Fibroblast of skin of left quadriceps (primary cell): Measurements from ENCODE around the gene CCDC85C.

Experiments used
- DNase-seq, 2 experiments: peaks; one replicate each; pipeline ENCODE4 v3.0.0-alpha.2; 2013; ENCODE audit warnings: low read depth in 2 of 2

The CCDC85C gene

DNA sequence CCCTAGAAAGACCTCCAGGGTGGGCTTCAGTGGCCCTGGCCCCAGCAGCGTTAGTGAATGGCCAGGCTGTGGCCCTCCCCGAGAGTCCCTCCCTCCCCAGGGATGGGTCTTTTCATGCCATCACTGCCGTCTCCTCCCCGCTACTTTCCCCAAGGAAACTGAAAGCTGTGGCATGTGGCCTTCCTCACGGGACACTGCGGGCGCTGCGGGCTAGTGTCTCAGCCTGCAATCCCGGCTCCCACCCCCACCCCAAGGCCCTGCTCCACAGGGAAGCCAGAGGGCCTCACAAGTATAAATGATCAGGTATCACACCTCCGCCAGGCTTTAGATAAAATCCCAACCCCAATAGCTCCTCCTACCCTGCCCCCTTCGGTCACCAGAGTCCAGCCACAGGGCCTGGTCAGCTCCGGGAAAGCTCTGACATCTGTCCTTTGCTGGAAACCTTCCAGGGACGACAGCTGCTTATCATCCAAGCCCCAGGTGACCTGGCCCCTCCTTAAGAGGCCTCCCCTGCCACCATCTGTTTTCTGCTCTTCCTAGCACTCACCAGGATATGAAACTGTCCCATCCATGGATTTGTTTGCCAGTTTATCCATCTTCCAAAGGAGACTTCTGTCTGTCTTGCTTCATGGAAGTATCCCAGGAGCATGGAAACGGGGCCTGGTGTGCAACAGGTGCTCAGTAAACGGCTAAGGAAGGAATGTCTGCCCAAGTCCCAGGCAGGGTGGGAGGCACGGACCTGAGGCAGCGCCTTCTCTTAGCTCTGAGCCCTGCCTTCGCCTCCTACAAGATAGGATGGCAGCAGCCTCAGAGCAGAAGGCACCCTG, 31.6 kb downstream of the CCDC85C start:
- DNase-seq = no peak

DNA sequence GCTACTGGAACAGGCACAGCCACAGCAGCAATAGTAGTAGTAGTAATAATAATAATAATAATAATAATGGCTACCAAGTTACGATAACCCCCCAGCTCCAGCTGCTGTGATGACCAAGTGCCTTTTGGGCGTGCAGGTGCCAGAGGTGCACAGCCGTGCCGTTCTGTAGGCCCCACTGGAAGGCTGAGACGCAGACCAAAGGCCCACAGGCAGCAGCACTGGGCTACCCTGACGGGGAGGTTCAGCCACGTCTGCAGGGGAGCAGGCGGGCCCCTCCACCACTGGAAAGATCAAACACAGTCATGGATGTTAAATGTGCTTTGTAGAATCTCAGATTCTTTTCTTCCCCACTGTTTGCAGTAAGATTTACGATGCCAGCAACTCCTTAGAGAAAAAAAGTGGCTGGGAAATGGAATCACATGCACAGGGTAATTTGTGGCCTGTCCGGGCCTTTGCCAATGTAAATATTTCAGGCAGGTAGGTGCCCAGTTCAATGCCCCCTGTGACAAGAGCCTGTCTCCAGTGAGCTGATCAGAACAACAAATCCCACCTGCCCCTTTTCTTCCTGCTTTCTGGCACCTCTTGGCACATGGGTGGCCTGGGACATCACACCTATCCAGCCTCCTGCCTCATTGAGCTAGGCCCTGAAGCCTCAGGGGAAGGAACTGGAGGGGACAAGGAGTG, 32.6 kb downstream of the CCDC85C start:
- no peak for DNase-seq

DNA sequence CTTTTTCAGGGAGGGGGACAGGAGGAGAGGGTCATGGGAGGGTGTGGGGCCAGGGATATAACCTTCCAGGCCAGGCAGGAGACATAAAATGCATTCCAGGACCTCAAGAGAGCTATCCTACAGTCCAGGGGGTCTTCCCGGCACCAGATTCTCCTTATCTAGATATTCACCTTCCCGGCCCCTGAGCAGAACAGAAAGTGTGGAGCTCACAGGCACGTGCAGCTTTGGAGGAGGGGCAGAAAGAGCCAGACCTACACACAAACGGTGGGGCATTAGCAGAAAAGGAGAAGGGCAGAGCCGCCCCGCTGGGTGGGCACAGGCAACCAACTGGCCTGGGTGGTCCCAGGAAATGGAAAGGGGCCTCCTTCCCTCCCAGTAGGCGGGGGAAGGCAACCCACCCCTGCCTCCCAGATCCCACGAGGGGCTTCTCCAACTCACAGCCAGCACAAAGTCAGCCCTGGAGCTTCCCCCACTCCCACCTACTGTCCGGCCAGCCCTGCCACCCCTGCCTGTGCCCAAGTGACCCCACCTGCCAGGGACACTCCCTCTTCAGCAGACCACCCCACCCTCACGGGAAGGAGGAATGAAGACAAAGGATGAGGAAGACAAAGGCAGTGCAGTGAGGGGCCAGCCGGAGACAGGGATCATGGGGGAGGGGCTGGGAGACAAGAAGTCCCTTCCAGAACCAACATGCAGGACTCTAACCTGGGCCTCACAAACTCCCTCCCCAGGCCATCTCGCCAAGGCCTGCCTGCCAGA, 33.3 kb downstream of the CCDC85C start:
- DNase-seq = no peak

DNA sequence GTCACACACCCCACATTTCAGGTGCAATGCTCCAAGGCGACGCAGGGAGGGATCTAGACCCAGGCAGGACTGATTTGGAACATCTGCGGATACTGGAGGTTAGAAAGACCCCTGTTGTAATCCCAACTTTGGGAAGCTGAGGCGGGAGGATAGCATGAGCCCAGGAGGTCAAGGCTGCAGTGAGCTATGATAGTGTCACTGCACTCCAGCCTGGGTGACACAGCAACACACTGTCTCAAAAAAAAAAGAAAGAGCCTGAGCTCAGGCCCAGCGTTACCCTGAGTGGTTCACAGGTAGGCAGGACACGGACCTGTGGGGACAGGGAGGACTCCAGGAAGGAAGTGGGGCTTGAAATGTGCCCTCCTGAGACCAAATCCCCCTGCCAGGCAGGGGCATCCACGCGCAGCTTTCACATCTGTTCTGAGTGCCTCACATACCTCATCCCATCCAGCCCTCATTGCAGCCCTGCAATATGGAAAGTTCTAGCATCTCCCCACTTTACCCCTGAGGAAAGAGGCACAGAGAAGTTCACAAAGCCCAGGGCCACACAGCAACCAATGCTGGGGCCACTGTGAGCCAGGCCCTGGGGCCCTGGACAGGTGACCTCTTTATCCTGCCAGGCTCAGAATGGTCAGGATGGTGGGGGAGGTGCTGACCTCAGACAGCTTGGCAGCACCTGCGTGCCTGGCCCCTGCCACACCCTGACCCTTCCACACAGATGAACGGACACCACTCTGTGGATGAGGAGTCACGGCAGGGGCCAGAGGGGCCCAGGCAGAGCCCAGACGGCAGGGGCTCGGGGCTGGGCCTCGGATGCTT, 34.1 kb downstream of the CCDC85C start:
- DNase-seq = no peak

DNA sequence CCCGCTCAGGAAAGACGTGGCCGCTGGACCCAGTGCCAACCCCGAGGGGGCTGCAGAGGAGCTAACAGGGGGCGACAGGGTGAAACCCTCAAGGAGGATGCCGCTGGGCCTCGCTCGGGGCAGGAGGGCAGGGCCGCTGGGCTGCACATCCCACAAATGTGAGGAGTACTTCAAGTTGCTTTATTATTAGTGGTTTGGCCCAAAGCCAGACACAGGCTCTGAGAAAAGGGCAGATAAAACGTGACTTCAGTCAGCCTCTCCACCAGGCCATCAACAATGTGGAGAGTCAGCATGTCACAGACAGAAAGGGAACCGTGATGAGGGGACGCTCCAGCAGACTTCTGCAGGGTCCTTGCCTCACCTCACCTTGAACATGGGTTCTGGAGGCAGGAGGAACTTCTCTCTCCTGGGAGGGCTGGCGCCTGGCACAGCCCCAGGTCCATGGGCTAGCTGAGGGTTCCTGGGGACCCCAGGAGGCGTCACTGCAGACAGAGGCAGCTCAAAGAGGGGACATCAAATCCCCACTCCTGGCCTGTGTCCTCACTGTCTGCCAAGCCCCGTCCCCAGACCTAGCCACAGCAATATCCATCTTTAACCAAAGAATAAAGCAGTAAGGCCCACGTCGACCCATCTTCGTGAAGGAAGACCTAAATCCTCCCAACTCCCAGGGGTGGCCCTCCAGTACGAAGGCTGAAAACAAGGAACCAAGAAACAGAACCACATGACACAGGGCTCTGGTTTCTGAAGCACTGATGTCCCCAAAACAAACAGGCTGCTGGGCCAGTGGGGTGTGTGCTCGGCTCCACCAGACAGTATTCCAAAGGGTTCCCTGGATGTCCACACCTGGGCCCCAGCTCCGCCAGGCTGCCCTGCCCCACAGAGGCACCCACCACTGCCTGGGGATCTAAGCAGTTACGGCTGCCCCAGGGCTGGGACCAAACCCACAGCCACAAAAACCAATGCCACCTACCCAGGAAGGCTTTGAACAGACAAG, 35.1 kb downstream of the CCDC85C start:
- peak in 1 of 2 experiments; percentile 29 for DNase-seq

DNA sequence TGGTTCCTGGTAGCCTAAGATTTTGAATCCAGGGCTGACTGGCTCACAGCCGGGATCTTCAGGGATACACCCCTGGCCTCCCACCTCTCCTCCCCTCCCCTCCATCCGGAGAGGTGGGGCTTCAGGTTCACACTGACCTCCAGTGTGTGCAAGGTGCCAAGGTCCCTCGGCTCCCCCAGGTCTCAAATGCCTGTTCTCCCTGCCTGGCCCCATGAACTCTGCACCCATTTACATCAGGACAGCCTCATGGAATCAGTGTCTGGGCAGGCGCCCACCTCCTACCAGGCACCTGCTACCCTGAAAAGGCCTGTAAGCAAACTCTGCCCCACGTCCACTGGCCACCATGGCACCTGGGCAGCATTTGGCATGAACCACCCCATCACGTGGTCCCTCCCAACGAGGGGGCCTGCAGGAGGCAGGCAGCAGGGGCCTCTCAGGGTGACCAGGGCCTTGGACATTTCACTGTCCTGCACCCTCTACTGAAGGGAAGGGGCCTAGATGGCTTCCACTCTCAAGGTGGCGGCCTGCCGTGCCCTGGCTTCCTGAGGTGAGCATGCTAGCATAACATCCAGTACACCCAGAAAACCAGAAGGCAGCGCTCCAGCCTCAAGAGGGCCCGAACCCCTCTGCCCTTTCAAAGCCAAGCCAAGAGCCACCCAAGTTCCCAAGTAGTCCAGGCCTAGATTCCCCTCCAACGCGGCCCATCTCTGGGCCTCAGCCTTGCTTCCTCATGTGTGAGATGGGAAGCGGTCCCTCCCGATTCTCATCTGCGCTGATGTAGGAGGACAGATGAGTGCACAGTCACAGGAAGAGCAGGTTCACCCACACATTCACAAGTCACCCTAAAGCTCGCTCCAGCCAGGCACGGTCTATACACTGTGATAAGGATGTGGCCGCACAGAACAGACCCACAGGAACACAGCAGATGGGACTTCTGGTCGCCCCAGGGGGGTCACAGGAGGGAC, 37.3 kb downstream of the CCDC85C start:
- no peak for DNase-seq

DNA sequence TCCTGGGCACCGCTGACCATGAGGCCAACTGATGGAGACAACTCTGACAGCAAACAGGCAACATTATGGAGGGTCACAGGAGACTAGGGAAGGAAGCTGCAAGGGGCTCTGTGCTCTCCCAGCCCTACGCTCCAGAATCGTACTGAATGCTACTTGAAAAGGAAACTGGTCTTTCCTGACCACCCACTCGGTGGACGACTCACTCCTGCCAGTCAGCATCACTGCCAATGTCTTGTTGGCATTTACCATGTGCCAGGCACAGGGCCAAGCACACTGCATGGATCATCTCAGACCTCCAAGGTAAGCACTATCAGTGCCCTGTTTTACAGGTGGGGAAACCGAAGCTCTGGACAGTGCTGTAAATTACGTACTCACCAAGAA, 38.0 kb downstream of the CCDC85C start:
- no peak for DNase-seq

DNA sequence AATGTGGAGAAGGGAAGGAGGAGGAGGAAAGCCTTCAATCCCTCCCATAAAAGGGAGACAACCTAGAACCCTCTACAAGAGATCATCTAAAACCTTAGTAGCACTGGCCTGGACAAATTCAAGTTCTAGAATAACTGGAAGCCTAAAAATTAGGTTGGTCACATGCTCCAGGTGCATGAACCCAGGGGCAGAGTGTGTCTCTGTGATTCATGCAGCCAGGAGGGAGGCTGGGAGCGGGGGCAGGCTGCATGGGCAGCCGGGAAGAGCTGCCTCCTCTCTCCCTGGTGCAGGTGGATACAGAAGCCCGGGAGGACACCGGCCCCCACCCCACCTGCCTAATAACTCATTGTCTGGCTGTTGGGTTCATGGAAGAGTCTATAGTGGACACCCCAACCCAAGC, 38.6 kb downstream of the CCDC85C start:
- DNase-seq = no peak

DNA sequence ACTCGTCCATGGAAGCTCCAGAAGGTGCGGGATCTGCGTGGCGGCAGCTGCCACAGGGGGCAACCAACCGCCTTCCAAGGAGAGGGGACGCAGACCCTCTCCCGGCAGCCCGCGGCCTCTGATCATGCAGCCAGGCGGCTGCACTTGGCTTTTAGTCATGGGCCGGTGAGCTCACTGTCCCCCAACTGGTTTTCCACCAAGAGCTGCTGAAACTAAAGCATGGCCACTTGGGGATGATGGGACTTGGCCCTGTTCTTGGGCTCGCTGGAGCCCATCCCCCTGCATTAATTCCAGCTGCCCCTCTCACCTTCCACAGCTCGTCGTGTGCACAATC, 39.1 kb downstream of the CCDC85C start:
- DNase-seq = no peak

DNA sequence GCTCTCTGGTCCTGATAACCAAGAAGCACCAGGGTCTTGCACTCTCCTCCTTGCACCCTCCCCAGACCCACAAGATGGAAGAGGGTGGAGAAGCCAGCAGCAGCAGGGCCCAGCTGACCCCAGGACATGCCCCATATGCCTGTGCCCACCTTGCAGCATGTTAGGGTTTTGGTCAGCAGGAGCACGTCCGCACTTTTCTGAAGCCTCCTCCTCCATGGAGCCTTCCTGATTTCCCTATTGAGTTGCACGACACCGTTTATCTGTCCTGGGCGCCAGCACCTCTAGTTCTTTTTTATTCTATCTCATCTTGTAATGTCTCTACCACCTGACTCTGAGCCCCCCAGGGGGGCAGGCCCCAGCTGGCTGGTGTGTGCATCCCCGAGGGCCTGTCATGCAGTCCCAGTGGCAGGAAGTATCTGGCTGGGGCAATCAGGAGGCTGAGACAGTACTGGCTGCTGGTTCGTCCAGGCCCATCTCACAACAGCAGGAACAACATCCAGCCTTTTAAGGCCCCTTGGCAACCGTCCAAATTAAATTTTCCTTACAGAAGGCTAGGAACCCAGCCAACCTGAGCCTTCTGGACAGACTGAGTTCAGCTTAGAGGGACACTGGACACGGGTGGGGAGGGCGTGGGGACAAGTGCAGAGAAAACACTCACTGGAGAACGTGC, 39.6 kb downstream of the CCDC85C start:
- DNase-seq = peak; percentile 39 to 41

DNA sequence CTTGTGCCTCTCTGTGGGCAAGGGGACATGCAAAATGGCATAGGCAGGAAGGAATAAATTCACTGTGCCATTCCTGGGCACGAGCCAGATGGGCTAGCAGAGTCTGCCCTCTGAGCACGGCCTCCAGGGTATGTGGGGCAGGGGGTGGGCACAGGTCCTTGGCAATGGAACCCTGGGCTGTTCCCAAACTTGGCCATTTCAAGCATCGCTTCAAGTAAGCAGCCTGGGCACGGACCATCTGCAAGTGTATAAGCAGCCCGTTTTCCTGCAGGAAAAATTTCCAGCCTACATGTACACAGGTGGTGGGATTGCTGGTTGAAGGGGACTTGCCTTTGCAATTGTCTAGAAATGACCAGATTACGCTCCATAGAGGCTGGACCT, 40.3 kb downstream of the CCDC85C start:
- no peak for DNase-seq

DNA sequence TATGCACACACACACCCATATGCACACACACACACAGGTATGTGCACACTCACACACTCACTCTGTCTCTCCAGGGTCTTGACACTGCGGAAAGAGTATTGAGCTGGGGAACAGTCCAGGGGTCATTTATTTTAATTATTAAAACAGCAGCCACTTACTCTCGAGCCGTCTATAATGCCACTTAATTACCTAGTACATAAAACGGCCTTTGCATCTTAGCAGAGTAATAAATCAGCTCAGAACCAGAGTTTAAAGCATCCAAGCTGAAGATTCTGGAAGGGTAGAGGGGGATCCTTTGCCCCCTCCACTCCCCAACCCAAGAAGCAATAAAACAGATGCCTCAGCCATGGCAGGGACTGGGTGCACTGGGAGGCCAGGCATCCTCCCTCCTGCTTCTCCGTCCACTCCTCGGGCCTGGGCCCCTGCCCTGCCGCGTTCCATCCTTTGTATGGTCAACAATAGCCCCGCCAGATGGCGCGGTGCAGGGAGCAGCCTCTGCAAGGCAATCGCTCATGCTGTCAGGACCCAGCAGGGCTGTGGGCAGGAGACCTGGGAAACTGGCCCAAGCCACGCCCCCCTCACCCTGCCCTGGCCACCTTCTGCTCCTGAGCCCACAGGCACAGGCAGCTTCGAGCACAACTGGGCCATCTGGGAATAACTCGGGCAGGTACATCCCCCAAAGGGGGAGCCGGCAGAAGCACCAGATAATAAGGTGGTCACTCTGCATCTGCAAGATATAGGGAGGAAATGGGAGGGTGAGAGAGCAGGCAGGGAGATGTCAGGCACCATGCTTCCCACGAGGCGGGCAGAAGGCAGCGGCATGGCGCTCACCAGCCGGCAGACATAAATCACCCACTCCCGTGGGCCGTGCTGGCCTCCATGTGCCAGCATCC, 40.9 kb downstream of the CCDC85C start:
- DNase-seq = no peak

DNA sequence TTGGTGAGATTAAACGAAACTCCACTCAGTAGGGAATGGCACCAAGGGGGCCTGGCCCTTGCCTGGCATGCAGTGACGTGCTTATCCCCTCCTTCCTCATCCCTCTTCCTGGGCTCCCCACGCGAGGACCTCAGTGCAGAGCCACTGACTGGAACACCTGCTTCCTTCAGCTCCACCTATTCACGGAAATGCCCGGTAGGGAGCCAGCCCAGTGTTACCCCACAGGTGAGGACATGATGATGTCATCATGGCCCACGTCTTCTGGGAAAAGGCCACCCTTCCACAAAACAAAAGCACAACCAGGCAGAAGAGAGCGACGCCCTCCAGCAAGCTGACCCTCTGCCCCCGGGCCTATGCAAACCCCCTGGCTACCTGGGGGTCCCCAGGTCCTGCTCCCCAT, 42.1 kb downstream of the CCDC85C start:
- DNase-seq = no peak

DNA sequence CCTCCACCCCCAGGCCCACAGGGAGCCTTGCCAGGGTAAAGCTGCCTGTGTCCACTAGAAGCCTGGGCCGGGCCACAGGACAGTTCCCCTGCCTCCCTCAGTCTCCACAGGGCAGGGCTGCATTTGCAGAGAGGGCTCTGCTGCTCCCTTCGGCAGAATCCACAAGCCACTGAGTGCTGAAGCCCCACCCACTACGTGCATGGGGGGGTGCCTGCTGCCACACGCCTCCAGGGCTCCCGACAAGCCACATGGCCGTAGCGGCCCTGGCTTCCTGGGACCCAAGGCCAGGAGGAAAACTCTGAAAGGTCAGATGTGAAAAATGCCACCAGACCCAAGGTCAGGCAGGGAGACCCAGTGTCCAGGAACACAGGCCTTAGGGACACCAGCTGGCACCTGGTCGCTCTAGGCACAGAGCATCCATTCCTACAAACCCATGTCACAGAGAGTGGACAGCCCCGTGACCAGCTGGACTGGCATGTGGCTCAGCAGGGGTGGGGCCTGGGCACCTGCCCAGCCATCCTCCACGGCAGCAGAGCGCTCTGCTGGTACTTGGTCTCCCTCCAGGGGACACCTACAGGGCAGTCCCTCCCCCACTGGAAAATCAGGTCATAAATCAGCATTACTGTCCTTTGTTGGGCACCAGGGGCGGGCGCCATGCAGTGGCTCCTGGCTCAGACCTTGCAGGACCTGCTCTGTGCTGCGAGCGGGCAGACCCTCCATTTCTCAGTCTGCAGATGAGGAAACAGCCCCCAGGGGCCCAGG, 42.9 kb downstream of the CCDC85C start:
- DNase-seq = no peak

DNA sequence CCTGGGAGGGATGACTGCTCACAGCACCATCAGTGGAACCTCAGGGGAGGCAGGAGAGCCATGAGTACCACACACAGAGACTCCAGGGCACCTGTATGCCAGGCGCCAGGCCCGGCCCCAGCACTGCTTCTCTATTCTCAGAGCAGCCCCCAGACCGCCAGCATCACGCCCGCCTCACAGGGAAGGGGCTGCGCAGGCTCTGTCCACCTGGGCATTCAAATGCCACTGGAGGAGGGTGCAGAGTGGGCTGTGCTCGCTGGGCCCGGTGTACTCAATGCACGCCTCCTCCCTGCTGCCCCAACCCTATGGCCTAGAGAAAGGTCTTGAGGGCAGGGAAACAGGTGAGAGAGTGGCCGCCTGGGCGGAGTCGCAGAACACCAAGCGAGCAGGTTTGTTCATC, 43.6 kb downstream of the CCDC85C start:
- no peak for DNase-seq

DNA sequence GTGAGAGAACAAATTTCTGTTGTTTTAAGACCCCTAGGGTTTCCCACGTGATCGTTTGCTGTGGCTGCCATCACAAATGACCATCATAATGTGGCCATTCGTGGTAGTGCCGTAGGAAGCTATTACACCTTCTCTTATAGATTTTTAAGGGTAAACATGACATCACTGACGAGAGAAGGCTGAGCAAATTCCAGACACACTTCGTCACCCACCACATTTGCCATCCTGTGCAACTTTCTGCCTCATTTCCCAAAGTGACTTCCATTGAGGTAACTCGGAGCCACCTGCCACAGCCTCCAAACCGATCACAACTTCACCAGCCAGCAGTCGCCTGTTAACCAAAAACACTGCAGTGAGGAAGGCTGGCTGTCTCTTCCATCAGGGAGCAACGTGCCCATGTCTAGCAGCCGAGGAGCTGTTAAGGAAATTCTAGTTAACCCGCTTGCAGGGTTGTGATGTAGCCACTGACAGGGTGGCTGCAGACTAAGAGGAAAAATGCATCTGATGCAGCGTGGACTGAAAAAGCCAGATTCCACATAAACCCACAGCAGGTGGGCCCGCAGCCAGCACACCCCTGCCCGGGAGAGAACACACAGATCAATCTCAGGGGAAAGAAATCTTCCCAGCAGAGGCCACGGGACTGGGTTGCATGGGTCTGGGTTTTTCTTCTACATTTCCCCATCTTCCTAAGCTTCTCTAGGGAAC, 44.6 kb downstream of the CCDC85C start:
- DNase-seq = peak in 1 of 2 experiments; percentile 22
